ENCODE data around the gene WHRN. TPM values are rescaled to one million over a fixed set of nuclear protein-coding genes. Genes with fewer than 3 reads are reported as not detected.

WHRN gene
- 0.83 and 1.4 TPM in 2 replicates for total RNA-seq (2014; rRNA removed)
- 1.5 TPM for polyA plus RNA-seq (2012)

GRCh38 chr9:114505187-114506081 is at the start of gene WHRN:
Gene WHRN (minus strand): TSS chr9:114505473. CDS start chr9:114504801, 672 bp downstream.
- peak; percentile 78 for DNase-seq (ENCODE audit: low read depth)

GRCh38 chr9:114553202-114553601 is 47.9 kb upstream of the WHRN start:
- no peak for DNase-seq (ENCODE audit: low read depth)

GRCh38 chr9:114552706-114553105 is 47.4 kb upstream of the WHRN start:
- DNase-seq (ENCODE audit: low read depth), result no peak

- DNase-seq (ENCODE audit: low read depth), result peak; percentile 98
These were observed 46.7 kb upstream of the WHRN start for GRCh38 chr9:114551750-114552685.

- no peak for DNase-seq (ENCODE audit: low read depth)
These were observed 44.5 kb upstream of the WHRN start for GRCh38 chr9:114549697-114550330.

GRCh38 chr9:114546851-114547250 is 41.6 kb upstream of the WHRN start:
- no peak for DNase-seq (ENCODE audit: low read depth)

GRCh38 chr9:114545055-114545454 is 39.8 kb upstream of the WHRN start:
- DNase-seq (ENCODE audit: low read depth), result no peak

- DNase-seq (ENCODE audit: low read depth), result no peak
These were observed 34.6 kb upstream of the WHRN start for GRCh38 chr9:114539701-114540380.

GRCh38 chr9:114538241-114538640 is 33.0 kb upstream of the WHRN start:
- DNase-seq (ENCODE audit: low read depth), result no peak

- no peak for DNase-seq (ENCODE audit: low read depth)
These were observed 27.4 kb upstream of the WHRN start for GRCh38 chr9:114532561-114533237.

GRCh38 chr9:114529285-114529684 is 24.0 kb upstream of the WHRN start:
- no peak for DNase-seq (ENCODE audit: low read depth)

- no peak for DNase-seq (ENCODE audit: low read depth)
These were observed 21.5 kb upstream of the WHRN start for GRCh38 chr9:114526807-114527206.

- peak; percentile 69 for DNase-seq (ENCODE audit: low read depth)
These were observed 20.2 kb upstream of the WHRN start for GRCh38 chr9:114525513-114525912.

- no peak for DNase-seq (ENCODE audit: low read depth)
These were observed 19.0 kb upstream of the WHRN start for GRCh38 chr9:114524247-114524681.

- DNase-seq (ENCODE audit: low read depth), result no peak
These were observed 17.6 kb upstream of the WHRN start for GRCh38 chr9:114522847-114523246.

GRCh38 chr9:114522286-114522685 is 17.0 kb upstream of the WHRN start:
- no peak for DNase-seq (ENCODE audit: low read depth)

GRCh38 chr9:114521846-114522245 is 16.6 kb upstream of the WHRN start:
- peak; percentile 31 for DNase-seq (ENCODE audit: low read depth)

GRCh38 chr9:114518599-114519022 is 13.3 kb upstream of the WHRN start:
- no peak for DNase-seq (ENCODE audit: low read depth)

GRCh38 chr9:114518120-114518519 is 12.8 kb upstream of the WHRN start:
- DNase-seq (ENCODE audit: low read depth), result no peak

GRCh38 chr9:114516913-114517312 is 11.6 kb upstream of the WHRN start:
- DNase-seq (ENCODE audit: low read depth), result peak; percentile 57
